OCI-LY7 (cell line): ENCODE data around the gene EHBP1. TPM values are rescaled to one million over a fixed set of nuclear protein-coding genes. Genes with fewer than 3 reads are reported as not detected.

ENCODE experiments used
- BruUV-seq: library from RNA; stranded (reverse); fragments of 400-500 nt; replicated peaks from 2 replicates; lab custom pipeline; 2021; lab: Mats Ljungman, UMichigan
- CTCF ChIA-PET: fragments of 300-600 bp; sonication (Branson Sonifier 250); formaldehyde crosslinking; loops from one replicate; lab custom pipeline; 2022; ENCODE audit warnings: antibody characterized with exemption; ENCODE audit not compliant: unreplicated experiment; lab: Charles Lee
- POLR2A ChIA-PET: fragments of 300-600 bp; sonication (Branson Sonifier 250); formaldehyde crosslinking; loops from one replicate; lab custom pipeline; 2022; ENCODE audit warnings: antibody characterized with exemption; lab: Charles Lee
- DNase-seq: peaks from one replicate; pipeline ENCODE4 v3.0.0-alpha.2; 2015; ENCODE audit warnings: low spot score
- H2AFZ ChIP-seq: fragments of 200-600 bp; sonication (generic), shearing (Covaris generic); 2 replicates; pipeline ENCODE4 v1.6.1; 2014; ENCODE audit warnings: mild to moderate bottlenecking, antibody characterized with exemption, low read length, moderate library complexity
- H3K27ac ChIP-seq: fragments of 200-600 bp; sonication (generic); 2 replicates; pipeline ENCODE4 v1.5.1; 2014; ENCODE audit warnings: mixed run types, low read depth, mild to moderate bottlenecking, moderate library complexity, low read length, inconsistent platforms; ENCODE audit not compliant: poor library complexity, severe bottlenecking
- H3K36me3 ChIP-seq: fragments of 200-600 bp; sonication (generic); 2 replicates; pipeline ENCODE4 v1.6.1; 2014; ENCODE audit warnings: mild to moderate bottlenecking, antibody characterized with exemption, low read length, moderate library complexity, mixed read lengths; ENCODE audit not compliant: insufficient read depth
- H3K4me1 ChIP-seq: fragments of 200-600 bp; sonication (generic); 2 replicates; pipeline ENCODE4 v1.5.1; 2014; ENCODE audit warnings: mild to moderate bottlenecking, low read length; ENCODE audit not compliant: insufficient read depth, poor library complexity, severe bottlenecking
- H3K4me2 ChIP-seq: fragments of 200-600 bp; sonication (generic); 2 replicates; pipeline ENCODE4 v1.6.1; 2014; ENCODE audit warnings: mild to moderate bottlenecking, low read length
- H3K4me3 ChIP-seq: fragments of 200-600 bp; sonication (generic); 2 replicates; pipeline ENCODE4 v1.5.1; 2014; ENCODE audit warnings: mild to moderate bottlenecking, low read depth, low read length; ENCODE audit not compliant: poor library complexity, severe bottlenecking
- H3K79me2 ChIP-seq: fragments of 200-600 bp; sonication (generic); 2 replicates; pipeline ENCODE4 v1.6.1; 2016; ENCODE audit warnings: low read depth, mild to moderate bottlenecking, low read length, moderate library complexity, mixed read lengths; ENCODE audit not compliant: insufficient read depth
- H3K9me2 ChIP-seq: fragments of 200-600 bp; sonication (generic); 2 replicates; pipeline ENCODE4 v1.6.1; 2016; ENCODE audit warnings: mild to moderate bottlenecking, low read length, mixed read lengths; ENCODE audit not compliant: insufficient read depth
- H3K9me3 ChIP-seq: fragments of 200-600 bp; sonication (generic); 2 replicates; pipeline ENCODE4 v1.6.1; 2014; ENCODE audit warnings: mild to moderate bottlenecking, mixed run types, low read length, mixed read lengths
- H4K20me1 ChIP-seq: fragments of 200-600 bp; sonication (generic); 2 replicates; pipeline ENCODE4 v1.6.1; 2014; ENCODE audit warnings: mild to moderate bottlenecking, antibody characterized with exemption, low read length, moderate library complexity, mixed read lengths; ENCODE audit not compliant: insufficient read depth
- EZH2phosphoT487 ChIP-seq: fragments of 200-600 bp; sonication (generic); IDR thresholded peaks from 2 replicates; pipeline ENCODE4 v1.6.1; 2018; ENCODE audit warnings: low read depth, borderline replicate concordance, mild to moderate bottlenecking, mixed run types, antibody characterized with exemption, low read length, moderate library complexity, mixed read lengths
- intact Hi-C: fragments of 100-400 bp; cut with micrococcal nuclease; formaldehyde crosslinking; loops from one replicate; pipeline ENCODE4 v1.10.0; 2022; ENCODE audit not compliant: unreplicated experiment
- total RNA-seq, 2 experiments: library from RNA; depleted of rRNA in 1 of 2; stranded (reverse); fragments of >200 nt in 1 of 2; shearing (Covaris generic) in 1 of 2; gene quantifications; 2 replicates each; pipeline ENCODE4 v1.2.3, GENCODE V29; 2014 to 2022
- TF ChIP-seq, protein P1 (sequence below): fragments of 200-600 bp; sonication (generic); conservative IDR thresholded peaks from 2 replicates; pipeline ENCODE4 v1.5.1; 2014; ENCODE audit warnings: mild to moderate bottlenecking, antibody characterized with exemption, low read length, moderate library complexity, mixed read lengths

EHBP1 gene
- total RNA-seq, 2 experiments from 2014 or later, result 26.8 to 34.1 TPM

DNA sequence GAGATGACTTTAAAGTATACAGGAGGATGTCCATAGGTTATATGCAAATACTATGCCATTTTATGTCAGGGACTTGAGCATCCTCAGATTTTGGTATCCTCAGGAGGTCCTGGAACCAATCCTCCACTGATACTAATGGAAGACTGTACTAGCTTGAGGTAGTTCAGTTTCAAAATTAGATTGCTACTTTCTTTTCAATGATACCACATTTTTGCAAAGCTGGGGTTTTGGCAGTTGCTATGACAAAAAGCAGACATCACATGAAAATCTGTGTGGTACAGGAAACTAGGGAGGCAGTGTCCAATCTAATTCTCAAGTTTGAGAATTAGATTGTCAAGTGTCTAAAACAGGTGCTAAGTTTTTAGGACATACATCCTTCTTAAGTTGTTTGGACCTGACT, 14.2 kb downstream of the EHBP1 start:
- no peak overlapping the region for H3K4me3 ChIP-seq
- H3K36me3 ChIP-seq, result peaks cover 15% of the 10 kb centered on the region
- H3K9me2 ChIP-seq, result no peaks in the 10 kb centered on the region
- peaks cover 18% of the 10 kb centered on the region; the same call in 1 of the 2 replicates for H3K79me2 ChIP-seq
- peaks cover 4% of the 10 kb centered on the region; the same call in 1 of the 2 replicates for H3K9me3 ChIP-seq
- BruUV-seq, result no TSS peak
- H2AFZ ChIP-seq, result no peak overlapping the region
- no peaks in the 10 kb centered on the region for H3K4me1 ChIP-seq
- H3K27ac ChIP-seq, result no peak overlapping the region
- no peak overlapping the region for H3K4me2 ChIP-seq
- H4K20me1 ChIP-seq, result no peaks in the 10 kb centered on the region
- ChIA-PET CTCF (no interaction called here), POLR2A (no interaction called here)
- no peak for DNase-seq
- intact Hi-C loops, result no loop called here
- TF ChIP-seq EZH2phosphoT487, result no peak
- TF ChIP-seq, protein P1, sequence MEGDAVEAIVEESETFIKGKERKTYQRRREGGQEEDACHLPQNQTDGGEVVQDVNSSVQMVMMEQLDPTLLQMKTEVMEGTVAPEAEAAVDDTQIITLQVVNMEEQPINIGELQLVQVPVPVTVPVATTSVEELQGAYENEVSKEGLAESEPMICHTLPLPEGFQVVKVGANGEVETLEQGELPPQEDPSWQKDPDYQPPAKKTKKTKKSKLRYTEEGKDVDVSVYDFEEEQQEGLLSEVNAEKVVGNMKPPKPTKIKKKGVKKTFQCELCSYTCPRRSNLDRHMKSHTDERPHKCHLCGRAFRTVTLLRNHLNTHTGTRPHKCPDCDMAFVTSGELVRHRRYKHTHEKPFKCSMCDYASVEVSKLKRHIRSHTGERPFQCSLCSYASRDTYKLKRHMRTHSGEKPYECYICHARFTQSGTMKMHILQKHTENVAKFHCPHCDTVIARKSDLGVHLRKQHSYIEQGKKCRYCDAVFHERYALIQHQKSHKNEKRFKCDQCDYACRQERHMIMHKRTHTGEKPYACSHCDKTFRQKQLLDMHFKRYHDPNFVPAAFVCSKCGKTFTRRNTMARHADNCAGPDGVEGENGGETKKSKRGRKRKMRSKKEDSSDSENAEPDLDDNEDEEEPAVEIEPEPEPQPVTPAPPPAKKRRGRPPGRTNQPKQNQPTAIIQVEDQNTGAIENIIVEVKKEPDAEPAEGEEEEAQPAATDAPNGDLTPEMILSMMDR, result no peak

GRCh38 chr2:62722679-62723078, 17.2 kb downstream of the EHBP1 start:
- TF ChIP-seq, protein P1, result no peak
- no peak for TF ChIP-seq EZH2phosphoT487
- H3K4me2 ChIP-seq, result no peak overlapping the region
- intact Hi-C loops, result no loop called here
- DNase-seq, result no peak
- no peaks in the 10 kb centered on the region for H3K36me3 ChIP-seq
- no peak overlapping the region for H3K27ac ChIP-seq
- no peak overlapping the region for H3K4me3 ChIP-seq
- no peaks in the 10 kb centered on the region for H3K9me3 ChIP-seq
- H4K20me1 ChIP-seq, result no peaks in the 10 kb centered on the region
- H3K4me1 ChIP-seq, result no peaks in the 10 kb centered on the region
- no TSS peak for BruUV-seq
- no peaks in the 10 kb centered on the region for H3K9me2 ChIP-seq
- H3K79me2 ChIP-seq, result peaks cover 18% of the 10 kb centered on the region; the same call in 1 of the 2 replicates
- CTCF ChIA-PET, result no interaction called here
- POLR2A ChIA-PET, result interaction anchor here (0.6 kb wide), 1 partner anchor 49 kb away, joined by 3 read pairs; no protein-coding TSS in a partner anchor
- no peak overlapping the region for H2AFZ ChIP-seq

DNA sequence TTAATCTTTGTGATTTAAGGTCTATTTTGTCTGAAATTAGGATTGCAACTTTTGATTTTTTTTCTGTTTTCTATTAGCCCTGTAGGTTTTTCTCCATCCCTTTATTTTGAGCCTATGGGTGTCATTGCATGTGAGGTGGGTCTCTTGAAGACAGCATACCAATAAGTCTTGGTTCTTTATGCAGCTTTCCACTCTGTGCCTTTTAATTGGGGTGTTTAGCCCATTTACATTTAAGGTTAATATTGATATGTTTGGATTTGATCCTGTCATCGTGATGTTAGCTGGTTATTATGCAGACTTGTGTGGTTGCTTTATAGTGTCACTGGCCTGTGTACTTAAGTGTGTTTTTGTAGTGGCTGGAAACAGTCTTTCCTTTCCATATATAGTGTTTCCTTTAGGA, 17.7 kb downstream of the EHBP1 start:
- H3K9me2 ChIP-seq, result no peaks in the 10 kb centered on the region
- no peak overlapping the region for H3K4me2 ChIP-seq
- no peaks in the 10 kb centered on the region for H3K9me3 ChIP-seq
- H3K4me1 ChIP-seq, result no peaks in the 10 kb centered on the region
- H2AFZ ChIP-seq, result no peak overlapping the region
- CTCF ChIA-PET, result no interaction called here
- H3K36me3 ChIP-seq, result no peaks in the 10 kb centered on the region
- intact Hi-C loops, result no loop called here
- POLR2A ChIA-PET, result interaction anchor here (0.6 kb wide), 1 partner anchor 49 kb away, joined by 3 read pairs; no protein-coding TSS in a partner anchor
- no peak overlapping the region for H3K27ac ChIP-seq
- DNase-seq, result no peak
- BruUV-seq, result no TSS peak
- H3K79me2 ChIP-seq, result peaks cover 18% of the 10 kb centered on the region; the same call in 1 of the 2 replicates
- no peak overlapping the region for H3K4me3 ChIP-seq
- no peaks in the 10 kb centered on the region for H4K20me1 ChIP-seq
- TF ChIP-seq, protein P1, result no peak
- TF ChIP-seq EZH2phosphoT487, result no peak
